Skin of body (tissue), 2 donors: ENCODE measurements around the gene PDCD2. TPM values are rescaled to one million over a fixed set of nuclear protein-coding genes. Genes with fewer than 3 reads are reported as not detected.
A peak's percentile ranks its signal among the peaks of the same experiment; 100 is the strongest.
"Not testable (repeated sequence)": the region's sequence is repeated elsewhere in the genome, so short reads cannot be mapped to it uniquely, and the experiment has no call there.

Experiments used
- DNase-seq: peaks from one replicate; lab custom pipeline; 2025; lab: John Stamatoyannopoulos, UW
- total RNA-seq: library from RNA; depleted of rRNA; stranded (reverse); fragments of >200 nt; gene quantifications from one replicate; pipeline ENCODE4 v1.2.3, GENCODE V29; 2014

The PDCD2 gene
- total RNA-seq, 1 donor from 2014 or later: 27.2 TPM

GRCh38 chr6:170552765-170553533 lies 31.5 kb downstream of the PDCD2 start, which contains the start of gene PSMB1:
TSS of gene PSMB1 (minus strand) at chr6:170553307. CDS start at chr6:170553242, 65 bp downstream.
- peak; percentile 95 for DNase-seq

GRCh38 chr6:170545405-170545804 lies 39.0 kb downstream of the PDCD2 start:
- no peak for DNase-seq

- no peak for DNase-seq
Measured at GRCh38 chr6:170542031-170542719, 42.3 kb downstream of the PDCD2 start.

GRCh38 chr6:170537329-170537728 lies 47.1 kb downstream of the PDCD2 start:
- no peak for DNase-seq

GRCh38 chr6:170536671-170537070 lies 47.8 kb downstream of the PDCD2 start:
- DNase-seq: no peak

GRCh38 chr6:170535004-170535403 lies 49.4 kb downstream of the PDCD2 start:
- no peak for DNase-seq

- no peak for DNase-seq
Measured at GRCh38 chr6:170533792-170534191, 50.6 kb downstream of the PDCD2 start.

- no peak for DNase-seq
Measured at GRCh38 chr6:170532867-170533488, 51.5 kb downstream of the PDCD2 start.

GRCh38 chr6:170529839-170530469 lies 54.5 kb downstream of the PDCD2 start:
- DNase-seq: peak; percentile 70

GRCh38 chr6:170527995-170528394 lies 56.4 kb downstream of the PDCD2 start:
- DNase-seq: not testable (repeated sequence)

- no peak for DNase-seq
Measured at GRCh38 chr6:170525795-170526194, 58.6 kb downstream of the PDCD2 start.

Other genes with a start within 250 kb of the PDCD2 start
- gene PSMB1, start 31.3 kb downstream of the PDCD2 start, total RNA-seq: 165 TPM
- gene TBP, start 30.3 kb downstream of the PDCD2 start, total RNA-seq: 10.2 TPM